GM18868 (cell line): Measurements from ENCODE around the gene HIGD1C.
"Not testable (repeated sequence)": the region's sequence is repeated elsewhere in the genome, so short reads cannot be mapped to it uniquely, and the experiment has no call there.

Source experiments
- ATAC-seq: cut with Tn5 transposase; IDR thresholded peaks from one replicate; pipeline ENCODE4 v1.9.1; 2021; ENCODE audit warnings: mild to moderate bottlenecking, moderate library complexity; ENCODE audit not compliant: unreplicated experiment

Gene HIGD1C

GRCh38 chr12:50933459-50934124, 18.8 kb upstream of the HIGD1C start:
- no peak for ATAC-seq

DNA sequence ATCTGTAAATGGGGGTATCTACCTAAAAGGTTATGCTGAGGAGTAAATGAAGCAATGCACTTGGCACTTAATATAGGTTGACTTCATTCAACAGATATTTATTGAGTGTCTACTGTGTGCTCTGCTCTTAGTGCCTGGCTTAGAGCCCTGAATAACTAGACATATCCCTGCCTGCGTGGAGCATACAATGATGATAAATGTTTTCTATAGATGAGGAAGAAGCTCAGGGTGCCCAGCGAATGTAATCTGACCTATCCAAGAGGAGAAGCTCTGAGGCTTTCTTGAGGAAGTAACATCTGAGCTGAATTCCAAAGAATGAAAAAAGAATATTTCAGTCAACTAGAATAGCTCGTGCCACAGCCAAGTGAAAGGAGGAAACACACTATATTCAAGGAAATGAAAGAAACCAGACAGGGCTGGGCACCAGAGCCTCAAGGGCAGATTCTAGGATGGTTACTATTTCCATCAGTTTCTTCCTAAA, 17.9 kb upstream of the HIGD1C start:
- ATAC-seq: no peak

GRCh38 chr12:50934981-50935807, 17.1 kb upstream of the HIGD1C start:
- no peak for ATAC-seq

GRCh38 chr12:50936821-50937530, 15.4 kb upstream of the HIGD1C start:
- no peak for ATAC-seq

- ATAC-seq: no peak
Observed at GRCh38 chr12:50937653-50938052, 14.7 kb upstream of the HIGD1C start.

- ATAC-seq: no peak
Observed at GRCh38 chr12:50947933-50948626, 4.3 kb upstream of the HIGD1C start.

- ATAC-seq: no peak
Observed at GRCh38 chr12:50948798-50949197, 3.5 kb upstream of the HIGD1C start.

- no peak for ATAC-seq
Observed at GRCh38 chr12:50949801-50950302, 2.5 kb upstream of the HIGD1C start.

DNA sequence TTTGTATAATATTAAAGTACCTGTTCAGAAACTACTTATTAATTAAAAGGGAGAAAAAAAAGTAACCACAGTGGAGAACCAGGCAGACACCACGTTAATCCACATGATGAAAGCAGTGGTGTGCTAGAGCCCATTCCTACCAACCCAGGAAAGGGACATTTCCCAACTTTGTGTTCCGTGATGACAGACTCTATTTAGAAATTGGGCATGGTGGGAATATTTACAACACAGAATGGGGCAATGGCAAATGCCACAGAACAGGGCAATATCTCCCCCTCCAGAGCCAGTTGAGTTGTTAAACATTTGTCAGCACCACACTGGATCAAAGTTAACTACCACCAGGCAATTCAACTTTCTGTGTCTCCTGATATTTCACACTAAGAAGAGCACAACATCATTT, 1.2 kb upstream of the HIGD1C start:
- ATAC-seq: no peak

- no peak for ATAC-seq
Observed at GRCh38 chr12:50953047-50953446, 703 bp downstream of the HIGD1C start.

DNA sequence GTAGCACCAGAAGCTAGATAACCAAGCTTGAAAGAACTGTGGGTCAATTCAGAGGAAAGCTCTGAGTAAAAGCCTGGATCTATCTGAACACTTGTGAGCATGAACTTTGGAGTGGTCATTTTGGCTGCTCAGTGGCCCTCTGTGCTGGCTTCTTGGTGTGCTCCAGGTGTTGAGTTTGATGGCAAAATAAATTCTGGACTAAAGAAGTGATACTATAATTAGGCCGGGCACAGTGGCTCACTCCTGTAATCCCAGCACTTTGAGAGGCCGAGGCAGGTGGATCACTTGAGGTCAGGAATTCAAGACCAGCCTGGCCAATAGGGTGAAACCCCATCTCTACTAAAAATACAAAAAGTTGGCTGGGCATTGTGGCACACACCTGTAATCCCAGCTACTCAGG, 2.4 kb downstream of the HIGD1C start:
- not testable (repeated sequence) for ATAC-seq

GRCh38 chr12:50955288-50955687, 2.9 kb downstream of the HIGD1C start:
- ATAC-seq: no peak

DNA sequence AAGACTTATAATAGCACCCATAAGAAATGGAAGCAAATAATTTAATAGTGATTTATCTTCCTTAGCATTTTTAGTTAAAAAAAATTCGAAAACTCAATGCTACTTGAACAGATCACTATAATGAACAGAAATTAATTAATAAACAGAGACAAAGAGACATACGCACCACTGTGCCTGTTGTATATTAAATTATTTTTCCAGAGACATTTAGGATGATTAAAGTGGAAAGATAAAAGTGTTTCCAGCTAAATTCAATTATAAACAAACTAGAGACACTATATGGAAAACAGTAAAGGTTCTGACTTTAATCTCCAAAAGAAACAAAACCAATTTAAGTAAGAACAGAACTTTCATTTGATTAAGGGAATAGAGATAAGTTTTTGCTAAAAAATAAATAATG, 3.4 kb downstream of the HIGD1C start:
- no peak for ATAC-seq

DNA sequence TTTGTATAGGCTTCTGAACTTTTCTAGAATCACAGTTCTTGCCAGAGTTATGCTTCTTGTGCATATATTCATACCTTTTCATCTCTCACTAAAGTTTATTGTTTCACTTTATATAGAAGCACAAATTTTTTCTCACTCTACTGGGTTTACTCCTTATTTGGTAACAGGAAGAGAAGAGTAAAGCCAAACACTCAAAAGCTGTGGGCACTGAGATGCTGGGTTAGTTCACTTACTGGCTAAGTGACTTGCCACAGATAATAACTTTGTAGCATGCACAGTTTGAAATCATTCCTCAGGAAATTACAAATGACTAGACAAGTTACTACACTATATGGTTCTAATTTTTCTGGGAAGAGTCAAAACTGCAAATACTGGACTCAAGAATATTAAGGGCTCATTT, 7.8 kb downstream of the HIGD1C start:
- no peak for ATAC-seq

DNA sequence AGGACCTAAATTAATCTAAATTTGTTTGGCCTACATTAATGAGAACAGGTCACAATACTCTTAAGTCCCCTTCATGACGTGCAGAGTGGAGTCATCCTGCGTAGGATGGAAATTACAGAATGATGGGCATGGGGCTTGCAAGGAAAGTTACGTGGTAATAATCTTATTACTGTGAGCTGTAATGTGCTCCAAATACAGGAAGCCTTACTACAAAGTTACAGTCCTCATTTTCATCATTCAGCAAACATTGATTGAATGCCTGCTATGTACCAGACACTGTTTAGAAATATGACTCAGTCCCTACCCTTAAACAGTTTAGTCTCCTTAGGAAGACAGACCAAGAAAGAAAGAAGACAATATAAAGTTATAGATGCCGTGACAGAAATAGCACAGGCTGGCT, 9.4 kb downstream of the HIGD1C start:
- ATAC-seq: no peak

- no peak for ATAC-seq
Observed at GRCh38 chr12:50964432-50964831, 12.1 kb downstream of the HIGD1C start.

- no peak for ATAC-seq
Observed at GRCh38 chr12:50971946-50972345, 19.6 kb downstream of the HIGD1C start.

DNA sequence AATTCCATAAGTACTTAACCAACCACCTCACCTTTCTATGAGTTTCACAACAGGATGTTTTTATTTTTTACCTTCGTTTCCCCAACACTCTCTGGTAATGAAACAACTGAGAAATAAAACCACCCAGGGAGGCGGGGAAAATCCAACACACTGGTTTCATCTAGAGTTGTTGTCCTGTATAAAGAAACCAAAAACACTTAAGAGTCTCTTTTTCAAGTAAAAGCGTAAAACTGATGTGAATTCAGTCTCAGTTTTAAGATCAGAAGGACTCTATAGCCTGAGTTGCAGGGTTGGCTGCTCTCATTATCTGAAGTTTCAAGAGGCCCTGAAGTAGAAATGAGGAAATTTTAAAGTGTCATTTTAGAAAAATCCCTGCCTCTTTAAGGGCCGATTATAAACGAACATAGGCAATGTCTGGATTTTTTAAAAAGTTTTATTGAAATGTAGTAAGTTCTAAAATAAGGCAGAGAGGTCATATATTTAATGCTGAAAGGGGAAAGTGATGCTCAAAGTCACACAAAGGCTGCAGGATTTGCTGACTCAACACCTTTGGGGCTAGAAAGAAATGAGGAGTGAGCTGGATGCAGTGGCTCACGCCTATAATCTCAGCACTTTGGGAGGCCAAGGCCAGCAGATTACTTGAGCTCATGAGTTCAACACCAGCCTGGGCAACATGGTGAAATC, 27.2 kb downstream of the HIGD1C start:
- peak; percentile 66 for ATAC-seq

GRCh38 chr12:50980545-50980944, 28.2 kb downstream of the HIGD1C start:
- ATAC-seq: no peak
